Progenitor cell of endocrine pancreas (in vitro differentiated cells): Measurements from ENCODE around the gene GATAD2B. TPM values are rescaled to one million over a fixed set of nuclear protein-coding genes. Genes with fewer than 3 reads are reported as not detected.
"Not testable (repeated sequence)": the region's sequence is repeated elsewhere in the genome, so short reads cannot be mapped to it uniquely, and the experiment has no call there.

ENCODE experiments used
- DNase-seq: peaks from one replicate; pipeline ENCODE4 v3.0.0; 2021; ENCODE audit warnings: low spot score; ENCODE audit not compliant: unreplicated experiment
- H3K27ac Mint-ChIP-seq: 2 replicates; pipeline ENCODE4 v1.8.0; 2021; ENCODE audit warnings: mild to moderate bottlenecking, moderate library complexity, mixed read lengths
- H3K27me3 Mint-ChIP-seq: 2 replicates; pipeline ENCODE4 v1.8.0; 2021; ENCODE audit warnings: mixed read lengths
- H3K36me3 Mint-ChIP-seq: 2 replicates; pipeline ENCODE4 v1.8.0; 2022; ENCODE audit warnings: mixed read lengths; ENCODE audit not compliant: insufficient read depth
- H3K4me1 Mint-ChIP-seq: 2 replicates; pipeline ENCODE4 v1.8.0; 2021; ENCODE audit warnings: low read depth, mixed read lengths
- H3K4me3 Mint-ChIP-seq: 2 replicates; pipeline ENCODE4 v1.8.0; 2021; ENCODE audit warnings: low read depth, mild to moderate bottlenecking, moderate library complexity, mixed read lengths
- H3K9me3 Mint-ChIP-seq: 2 replicates; pipeline ENCODE4 v1.8.0; 2021; ENCODE audit warnings: low read depth, mixed read lengths
- CTCF ChIP-seq: fragments of 200-600 bp; sonication (generic); IDR thresholded peaks from one replicate; pipeline ENCODE4 v1.5.0; 2021; ENCODE audit warnings: antibody characterized with exemption, mild to moderate bottlenecking; ENCODE audit not compliant: unreplicated experiment
- total RNA-seq: library from RNA; stranded (reverse); gene quantifications from 2 replicates; pipeline ENCODE4 v1.2.1, GENCODE V29; 2021

GATAD2B gene
- total RNA-seq, 1 donor from 2014 or later: 52.6 TPM

- no peak overlapping the region for H3K4me3 Mint-ChIP-seq
- peaks cover 15% of the 10 kb centered on the region for H3K4me1 Mint-ChIP-seq
- no peak overlapping the region for H3K27ac Mint-ChIP-seq
- no peak for TF ChIP-seq CTCF
- no peak for DNase-seq
- H3K27me3 Mint-ChIP-seq: peaks cover 10% of the 10 kb centered on the region
- H3K9me3 Mint-ChIP-seq: no peaks in the 10 kb centered on the region
- no peaks in the 10 kb centered on the region for H3K36me3 Mint-ChIP-seq
These were observed 132.3 kb downstream of the GATAD2B start for GRCh38 chr1:153790313-153790965.

GRCh38 chr1:153789478-153790034, 133.2 kb downstream of the GATAD2B start:
- H3K4me1 Mint-ChIP-seq: peaks cover 14% of the 10 kb centered on the region

GRCh38 chr1:153786038-153786790, 136.6 kb downstream of the GATAD2B start:
- H3K27ac Mint-ChIP-seq: no peak overlapping the region
- no peak for TF ChIP-seq CTCF
- H3K9me3 Mint-ChIP-seq: no peaks in the 10 kb centered on the region
- peaks cover 10% of the 10 kb centered on the region for H3K27me3 Mint-ChIP-seq
- no peak overlapping the region for H3K4me3 Mint-ChIP-seq
- peaks cover 15% of the 10 kb centered on the region for H3K4me1 Mint-ChIP-seq
- H3K36me3 Mint-ChIP-seq: no peaks in the 10 kb centered on the region
- no peak for DNase-seq

More at GRCh38 chr1:153789478-153790034, 133.2 kb downstream of the GATAD2B start:
- Mint-ChIP-seq H3K27ac (no peak overlapping the region), H3K4me3 (no peak overlapping the region), H3K36me3 (no peaks in the 10 kb centered on the region), H3K27me3 (peaks cover 10% of the 10 kb centered on the region), H3K9me3 (no peaks in the 10 kb centered on the region)
- TF ChIP-seq CTCF: no peak
- no peak for DNase-seq

- Mint-ChIP-seq H3K9me3 (no peaks in the 10 kb centered on the region), H3K27me3 (no peaks in the 10 kb centered on the region), H3K4me1 (peaks cover 15% of the 10 kb centered on the region), H3K4me3 (peak overlapping the region; percentile 84), H3K27ac (peak overlapping the region; percentile 97), H3K36me3 (no peaks in the 10 kb centered on the region)
- peak; percentile 84 for DNase-seq
- no peak for TF ChIP-seq CTCF
These were observed 139.3 kb downstream of the GATAD2B start for GRCh38 chr1:153783233-153784190.

- Mint-ChIP-seq H3K4me3 (peak overlapping the region; percentile 84), H3K27ac (peak overlapping the region; percentile 97), H3K4me1 (peaks cover 12% of the 10 kb centered on the region)
- H3K27me3 Mint-ChIP-seq, DNase-seq, H3K9me3 Mint-ChIP-seq, H3K36me3 Mint-ChIP-seq: not testable (repeated sequence)
These were observed 140.1 kb downstream of the GATAD2B start for GRCh38 chr1:153782648-153783047.
